ENCODE measurements around the gene DPYSL4. TPM values are rescaled to one million over a fixed set of nuclear protein-coding genes. Genes with fewer than 3 reads are reported as not detected.
"Not testable (repeated sequence)": the region's sequence is repeated elsewhere in the genome, so short reads cannot be mapped to it uniquely, and the experiment has no call there.

The DPYSL4 gene
- total and polyA plus RNA-seq, 3 donors from 2014 or later = 11.7 to 21.0 (median 13.9) TPM

- Histone ChIP-seq H3K27ac (no peak overlapping the region), H3K4me3 (no peak overlapping the region), H3K27me3 (no peaks in the 10 kb centered on the region), H3K36me3 (ENCODE audit: low read depth, missing control alignments) (no peaks in the 10 kb centered on the region), H3K9me3 (no peaks in the 10 kb centered on the region), H3K4me1 (no peaks in the 10 kb centered on the region)
- WGBS, 2 donors = 91% methylated on average over 7 of the region's 7 CpGs; no CpG with 5 or more reads in 1 of the 2 donors
- intact Hi-C loops (cut with DNase I; ENCODE audit: low total_unique reads) = no loop called here
- TF ChIP-seq CTCF (IDR thresholded peaks at IDR 0.05) (no peak), POLR2A (IDR thresholded peaks at IDR 0.05) (no peak)
- DNase-seq = no peak
These were observed 32.7 kb downstream of the DPYSL4 start for GRCh38 chr10:132219486-132219885.

GRCh38 chr10:132220061-132220460 lies 33.3 kb downstream of the DPYSL4 start:
- WGBS, 2 donors = 87 to 92% methylated on average over 9 of the region's 9 CpGs
- Histone ChIP-seq H3K4me3 (no peak overlapping the region), H3K27ac (no peak overlapping the region), H3K4me1 (no peaks in the 10 kb centered on the region), H3K36me3 (ENCODE audit: low read depth, missing control alignments) (no peaks in the 10 kb centered on the region), H3K9me3 (no peaks in the 10 kb centered on the region), H3K27me3 (no peaks in the 10 kb centered on the region)
- intact Hi-C loops (cut with DNase I; ENCODE audit: low total_unique reads) = loop anchor here (10.0 kb wide), 1 partner anchor 135 kb away; no protein-coding TSS in a partner anchor
- DNase-seq = no peak
- TF ChIP-seq CTCF (IDR thresholded peaks at IDR 0.05) (no peak), POLR2A (IDR thresholded peaks at IDR 0.05) (no peak)

GRCh38 chr10:132220996-132221395 lies 34.2 kb downstream of the DPYSL4 start:
- H3K9me3 ChIP-seq; H3K4me1 ChIP-seq; H3K36me3 ChIP-seq (ENCODE audit: low read depth, missing control alignments); DNase-seq; H3K27me3 ChIP-seq; H3K4me3 ChIP-seq; H3K27ac ChIP-seq: not testable (repeated sequence)
- WGBS, 2 donors = 94 to 98% methylated on average over 11 to 18 of the region's 18 CpGs
- intact Hi-C loops (cut with DNase I; ENCODE audit: low total_unique reads) = loop anchor here (10.0 kb wide), 1 partner anchor 134 kb away; no protein-coding TSS in a partner anchor

- no peaks in the 10 kb centered on the region for H3K4me1 ChIP-seq
- intact Hi-C loops (cut with DNase I; ENCODE audit: low total_unique reads) = loop anchor here (10.0 kb wide), 1 partner anchor 132 kb away; no protein-coding TSS in a partner anchor
- H3K27me3 ChIP-seq = no peaks in the 10 kb centered on the region
- DNase-seq = no peak
- H3K4me3 ChIP-seq = no peak overlapping the region
- H3K9me3 ChIP-seq = no peaks in the 10 kb centered on the region
- 58 to 85% methylated on average over 3 to 21 of the region's 21 CpGs for WGBS, 2 donors
- H3K36me3 ChIP-seq (ENCODE audit: low read depth, missing control alignments) = no peaks in the 10 kb centered on the region
- TF ChIP-seq CTCF (IDR thresholded peaks at IDR 0.05) (no peak), POLR2A (IDR thresholded peaks at IDR 0.05) (no peak)
- no peak overlapping the region for H3K27ac ChIP-seq
These were observed 36.0 kb downstream of the DPYSL4 start for GRCh38 chr10:132222726-132223125.

- DNase-seq = peak; percentile 87
- Histone ChIP-seq H3K4me3 (no peak overlapping the region), H3K9me3 (no peaks in the 10 kb centered on the region), H3K36me3 (ENCODE audit: low read depth, missing control alignments) (no peaks in the 10 kb centered on the region), H3K27me3 (no peaks in the 10 kb centered on the region), H3K27ac (no peak overlapping the region), H3K4me1 (no peaks in the 10 kb centered on the region)
- peak; percentile 86 to 88 (median 86) for TF ChIP-seq CTCF (IDR thresholded peaks at IDR 0.05)
- TF ChIP-seq POLR2A (IDR thresholded peaks at IDR 0.05) = no peak
- intact Hi-C loops (cut with DNase I; ENCODE audit: low total_unique reads) = loop anchor here (10.0 kb wide), 1 partner anchor 132 kb away; no protein-coding TSS in a partner anchor
- WGBS, 2 donors = 18 to 50% methylated on average over 3 to 16 of the region's 16 CpGs
These were observed 36.4 kb downstream of the DPYSL4 start for GRCh38 chr10:132223156-132223590.

All from testis (tissue), 3 donors.